Measurements from ENCODE around the gene GNG2. TPM values are rescaled to one million over a fixed set of nuclear protein-coding genes. Genes with fewer than 3 reads are reported as not detected.

Gene GNG2
- total RNA-seq, 1 donor from 2014 or later = 9.3 TPM

- peaks cover 3% of the 10 kb centered on the region for H3K4me1 Mint-ChIP-seq (ENCODE audit: low read depth)
Observed at GRCh38 chr14:51921026-51921425, 60.6 kb downstream of the GNG2 start.

GRCh38 chr14:51922624-51923023 is 62.2 kb downstream of the GNG2 start:
- no peak overlapping the region for H3K27ac Mint-ChIP-seq
- TF ChIP-seq CTCF (IDR thresholded peaks at IDR 0.05; ENCODE audit: unreplicated experiment) = no peak
- H3K4me3 Mint-ChIP-seq (ENCODE audit: low read depth) = no peak overlapping the region
- DNase-seq (ENCODE audit: low spot score, unreplicated experiment) = no peak
- H3K27me3 Mint-ChIP-seq = no peaks in the 10 kb centered on the region
- H3K4me1 Mint-ChIP-seq (ENCODE audit: low read depth) = peaks cover 3% of the 10 kb centered on the region
- no peaks in the 10 kb centered on the region for H3K36me3 Mint-ChIP-seq (ENCODE audit: insufficient read depth)
- no peaks in the 10 kb centered on the region for H3K9me3 Mint-ChIP-seq (ENCODE audit: low read depth)

More at GRCh38 chr14:51921026-51921425, 60.6 kb downstream of the GNG2 start:
- no peak for DNase-seq (ENCODE audit: low spot score, unreplicated experiment)
- Mint-ChIP-seq H3K27ac (no peak overlapping the region), H3K4me3 (ENCODE audit: low read depth) (no peak overlapping the region), H3K36me3 (ENCODE audit: insufficient read depth) (no peaks in the 10 kb centered on the region), H3K9me3 (ENCODE audit: low read depth) (no peaks in the 10 kb centered on the region), H3K27me3 (no peaks in the 10 kb centered on the region)
- TF ChIP-seq CTCF (IDR thresholded peaks at IDR 0.05; ENCODE audit: unreplicated experiment) = no peak

GRCh38 chr14:51924600-51924999 is 64.2 kb downstream of the GNG2 start:
- Mint-ChIP-seq H3K9me3 (ENCODE audit: low read depth) (no peaks in the 10 kb centered on the region), H3K27me3 (no peaks in the 10 kb centered on the region), H3K27ac (no peak overlapping the region), H3K36me3 (ENCODE audit: insufficient read depth) (no peaks in the 10 kb centered on the region), H3K4me1 (ENCODE audit: low read depth) (peaks cover 3% of the 10 kb centered on the region), H3K4me3 (ENCODE audit: low read depth) (no peak overlapping the region)
- DNase-seq (ENCODE audit: low spot score, unreplicated experiment) = no peak
- no peak for TF ChIP-seq CTCF (IDR thresholded peaks at IDR 0.05; ENCODE audit: unreplicated experiment)

GRCh38 chr14:51925980-51926379 is 65.6 kb downstream of the GNG2 start:
- H3K4me3 Mint-ChIP-seq (ENCODE audit: low read depth) = no peak overlapping the region
- TF ChIP-seq CTCF (IDR thresholded peaks at IDR 0.05; ENCODE audit: unreplicated experiment) = no peak
- H3K9me3 Mint-ChIP-seq (ENCODE audit: low read depth) = no peaks in the 10 kb centered on the region
- no peaks in the 10 kb centered on the region for H3K36me3 Mint-ChIP-seq (ENCODE audit: insufficient read depth)
- peaks cover 3% of the 10 kb centered on the region for H3K4me1 Mint-ChIP-seq (ENCODE audit: low read depth)
- no peak overlapping the region for H3K27ac Mint-ChIP-seq
- H3K27me3 Mint-ChIP-seq = no peaks in the 10 kb centered on the region
- DNase-seq (ENCODE audit: low spot score, unreplicated experiment) = no peak

GRCh38 chr14:51926449-51926848 is 66.0 kb downstream of the GNG2 start:
- Mint-ChIP-seq H3K4me1 (ENCODE audit: low read depth) (peaks cover 6% of the 10 kb centered on the region), H3K4me3 (ENCODE audit: low read depth) (no peak overlapping the region), H3K27ac (no peak overlapping the region), H3K9me3 (ENCODE audit: low read depth) (no peaks in the 10 kb centered on the region), H3K36me3 (ENCODE audit: insufficient read depth) (no peaks in the 10 kb centered on the region), H3K27me3 (no peaks in the 10 kb centered on the region)
- no peak for DNase-seq (ENCODE audit: low spot score, unreplicated experiment)
- no peak for TF ChIP-seq CTCF (IDR thresholded peaks at IDR 0.05; ENCODE audit: unreplicated experiment)

Data from progenitor cell of endocrine pancreas (in vitro differentiated cells).